ENCODE data around the gene SYNE4. TPM values are rescaled to one million over a fixed set of nuclear protein-coding genes. Genes with fewer than 3 reads are reported as not detected.

Gene SYNE4
- total and polyA plus RNA-seq, 2 of the 13 experiments (the other 11 are each of a cell fraction or from before 2014, with no cell fraction given): 13.7 to 23.0 TPM

GRCh38 chr19:36008336-36008978, at the start of gene SYNE4 (continued):
- TF ChIP-seq ZNF562 (CRISPR knock-in tag; IDR thresholded peaks at IDR 0.05; ENCODE audit: borderline replicate concordance): no peak
- 0 out of 2 replicates have a peak, but pooled peaks have one; percentile 35 for TF ChIP-seq ZNF772 (CRISPR knock-in tag; IDR thresholded peaks at IDR 0.05)
- no peak for TF ChIP-seq TEAD2 (CRISPR knock-in tag; IDR thresholded peaks at IDR 0.05)
- no peak for TF ChIP-seq NKX3-1 (CRISPR knock-in tag; IDR thresholded peaks at IDR 0.05)
- TF ChIP-seq HMGXB4 (CRISPR knock-in tag; IDR thresholded peaks at IDR 0.05; ENCODE audit: borderline replicate concordance in 1 of 2, low read depth in 1 of 2): peak; percentile 59 to 61; a peak in 1 of 4 replicates
- TF ChIP-seq ZNF879 (CRISPR knock-in tag; IDR thresholded peaks at IDR 0.05): no peak; the same call in 1 of the 2 replicates
- no peak for TF ChIP-seq ARID3A (IDR thresholded peaks at IDR 0.05; ENCODE audit: low read depth, low read length)
- TF ChIP-seq CC2D1A (CRISPR knock-in tag; IDR thresholded peaks at IDR 0.05): no peak
- TF ChIP-seq, protein P1, sequence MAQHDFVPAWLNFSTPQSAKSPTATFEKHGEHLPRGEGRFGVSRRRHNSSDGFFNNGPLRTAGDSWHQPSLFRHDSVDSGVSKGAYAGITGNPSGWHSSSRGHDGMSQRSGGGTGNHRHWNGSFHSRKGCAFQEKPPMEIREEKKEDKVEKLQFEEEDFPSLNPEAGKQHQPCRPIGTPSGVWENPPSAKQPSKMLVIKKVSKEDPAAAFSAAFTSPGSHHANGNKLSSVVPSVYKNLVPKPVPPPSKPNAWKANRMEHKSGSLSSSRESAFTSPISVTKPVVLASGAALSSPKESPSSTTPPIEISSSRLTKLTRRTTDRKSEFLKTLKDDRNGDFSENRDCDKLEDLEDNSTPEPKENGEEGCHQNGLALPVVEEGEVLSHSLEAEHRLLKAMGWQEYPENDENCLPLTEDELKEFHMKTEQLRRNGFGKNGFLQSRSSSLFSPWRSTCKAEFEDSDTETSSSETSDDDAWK (CRISPR knock-in tag; IDR thresholded peaks at IDR 0.05): no peak
- TF ChIP-seq ARNT (IDR thresholded peaks at IDR 0.05): no peak
- peak; percentile 36; the same call in 1 of the 2 replicates for TF ChIP-seq ZNF335 (CRISPR knock-in tag; IDR thresholded peaks at IDR 0.05)
- TF ChIP-seq, protein P2, sequence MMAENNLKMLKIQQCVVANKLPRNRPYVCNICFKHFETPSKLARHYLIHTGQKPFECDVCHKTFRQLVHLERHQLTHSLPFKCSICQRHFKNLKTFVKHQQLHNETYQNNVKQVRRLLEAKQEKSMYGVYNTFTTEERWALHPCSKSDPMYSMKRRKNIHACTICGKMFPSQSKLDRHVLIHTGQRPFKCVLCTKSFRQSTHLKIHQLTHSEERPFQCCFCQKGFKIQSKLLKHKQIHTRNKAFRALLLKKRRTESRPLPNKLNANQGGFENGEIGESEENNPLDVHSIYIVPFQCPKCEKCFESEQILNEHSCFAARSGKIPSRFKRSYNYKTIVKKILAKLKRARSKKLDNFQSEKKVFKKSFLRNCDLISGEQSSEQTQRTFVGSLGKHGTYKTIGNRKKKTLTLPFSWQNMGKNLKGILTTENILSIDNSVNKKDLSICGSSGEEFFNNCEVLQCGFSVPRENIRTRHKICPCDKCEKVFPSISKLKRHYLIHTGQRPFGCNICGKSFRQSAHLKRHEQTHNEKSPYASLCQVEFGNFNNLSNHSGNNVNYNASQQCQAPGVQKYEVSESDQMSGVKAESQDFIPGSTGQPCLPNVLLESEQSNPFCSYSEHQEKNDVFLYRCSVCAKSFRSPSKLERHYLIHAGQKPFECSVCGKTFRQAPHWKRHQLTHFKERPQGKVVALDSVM (CRISPR knock-in tag; IDR thresholded peaks at IDR 0.05): peak; percentile 86
- TF ChIP-seq FOXK2 (IDR thresholded peaks at IDR 0.05): no peak
- TF ChIP-seq STAT6 (CRISPR knock-in tag; IDR thresholded peaks at IDR 0.05; ENCODE audit: borderline replicate concordance): no peak
- TF ChIP-seq NRL (CRISPR knock-in tag; IDR thresholded peaks at IDR 0.05; ENCODE audit: borderline replicate concordance): no peak
- TF ChIP-seq KDM3A (CRISPR knock-in tag; IDR thresholded peaks at IDR 0.05; ENCODE audit: low read depth): peak; percentile 21; the same call in 1 of the 2 replicates
- no peak for TF ChIP-seq HNRNPL (IDR thresholded peaks at IDR 0.05; ENCODE audit: low read depth, low read length)
- TF ChIP-seq ZNF557 (CRISPR knock-in tag; IDR thresholded peaks at IDR 0.05): no peak
- no peak for TF ChIP-seq HNRNPK (IDR thresholded peaks at IDR 0.05; ENCODE audit: low read depth, low read length, poor library complexity, severe bottlenecking)
- peak; percentile 79; the same call in 1 of the 2 replicates for TF ChIP-seq ARHGAP35 (CRISPR knock-in tag; IDR thresholded peaks at IDR 0.05; ENCODE audit: borderline replicate concordance)

Measured in HepG2 (cell line).